SJSA1 (cell line): ENCODE data around the gene TUBB4B. TPM values are rescaled to one million over a fixed set of nuclear protein-coding genes. Genes with fewer than 3 reads are reported as not detected.

Experiments
- DNase-seq, 2 experiments: peaks; one replicate each; pipeline ENCODE4 v3.0.0-alpha.2; 2015 to 2020; ENCODE audit warnings: low spot score in 2 of 2, low read depth in 1 of 2
- H3K27ac ChIP-seq: fragments of 250-450 bp; sonication (Bioruptor Pico); 2 replicates; pipeline ENCODE4 v1.5.1; 2020; ENCODE audit warnings: mild to moderate bottlenecking, moderate library complexity
- H3K27me3 ChIP-seq: fragments of 250-450 bp; sonication (Bioruptor Pico); replicated peaks from 2 replicates; pipeline ENCODE4 v1.5.1; 2020; ENCODE audit warnings: mild to moderate bottlenecking, moderate library complexity
- H3K36me3 ChIP-seq: fragments of 250-450 bp; sonication (Bioruptor Pico); 2 replicates; pipeline ENCODE4 v1.5.1; 2020; ENCODE audit warnings: mild to moderate bottlenecking
- H3K4me1 ChIP-seq: fragments of 250-450 bp; sonication (Bioruptor Pico); replicated peaks from 2 replicates; pipeline ENCODE4 v1.6.1; 2021; ENCODE audit warnings: mild to moderate bottlenecking
- H3K4me3 ChIP-seq: fragments of 250-450 bp; sonication (Bioruptor Pico); 2 replicates; pipeline ENCODE4 v1.5.1; 2020; ENCODE audit warnings: mild to moderate bottlenecking
- H3K9me3 ChIP-seq: fragments of 250-450 bp; sonication (Bioruptor Pico); replicated peaks from 2 replicates; pipeline ENCODE4 v1.5.1; 2020; ENCODE audit warnings: mild to moderate bottlenecking
- total RNA-seq: library from RNA; depleted of rRNA; stranded (reverse); fragments of >200 nt; shearing (Covaris generic); gene quantifications from 2 replicates; pipeline ENCODE4 v1.2.3, GENCODE V29; 2014

The TUBB4B gene
- total RNA-seq, 1 experiment from 2014 or later = 229 TPM

GRCh38 chr9:137225699-137226331 is 15.3 kb upstream of the TUBB4B start:
- Histone ChIP-seq H3K27ac (no peak overlapping the region), H3K4me3 (no peak overlapping the region), H3K27me3 (peaks cover 11% of the 10 kb centered on the region; the same call in 1 of the 2 replicates), H3K9me3 (no peaks in the 10 kb centered on the region), H3K4me1 (peaks cover 19% of the 10 kb centered on the region), H3K36me3 (peaks cover 3% of the 10 kb centered on the region; the same call in 1 of the 2 replicates)
- DNase-seq = no peak

GRCh38 chr9:137226338-137227053 is 14.6 kb upstream of the TUBB4B start:
- DNase-seq = no peak
- H3K27ac ChIP-seq = no peak overlapping the region
- peaks cover 19% of the 10 kb centered on the region for H3K4me1 ChIP-seq
- H3K9me3 ChIP-seq = no peaks in the 10 kb centered on the region
- peaks cover 3% of the 10 kb centered on the region; the same call in 1 of the 2 replicates for H3K36me3 ChIP-seq
- H3K4me3 ChIP-seq = no peak overlapping the region
- H3K27me3 ChIP-seq = peaks cover 13% of the 10 kb centered on the region; the same call in 1 of the 2 replicates

- Histone ChIP-seq H3K4me1 (peaks cover 19% of the 10 kb centered on the region), H3K27me3 (peaks cover 20% of the 10 kb centered on the region; the same call in 1 of the 2 replicates), H3K4me3 (no peak within 1 kb of the TSS), H3K9me3 (no peaks in the 10 kb centered on the region), H3K27ac (no peak within 1 kb of the TSS), H3K36me3 (peaks cover 3% of the 10 kb centered on the region; the same call in 1 of the 2 replicates)
- DNase-seq = peak; percentile 55 to 74
These were observed 13.8 kb upstream of the TUBB4B start, which contains the start of gene RNF224 for GRCh38 chr9:137227054-137227852. RNF224 (plus strand) TSS chr9:137227502; CDS start chr9:137228336, 834 bp downstream.

- Histone ChIP-seq H3K4me1 (peaks cover 14% of the 10 kb centered on the region), H3K9me3 (no peaks in the 10 kb centered on the region), H3K36me3 (peaks cover 3% of the 10 kb centered on the region; the same call in 1 of the 2 replicates), H3K4me3 (no peak overlapping the region), H3K27ac (no peak overlapping the region), H3K27me3 (peaks cover 28% of the 10 kb centered on the region)
- no peak for DNase-seq
These were observed 13.1 kb upstream of the TUBB4B start for GRCh38 chr9:137227853-137228505.

- peaks cover 12% of the 10 kb centered on the region for H3K4me1 ChIP-seq
- peaks cover 2% of the 10 kb centered on the region; the same call in 1 of the 2 replicates for H3K36me3 ChIP-seq
- peaks cover 32% of the 10 kb centered on the region for H3K27me3 ChIP-seq
- no peak for DNase-seq
- H3K27ac ChIP-seq = no peak overlapping the region
- no peaks in the 10 kb centered on the region for H3K9me3 ChIP-seq
- H3K4me3 ChIP-seq = no peak overlapping the region
These were observed 12.6 kb upstream of the TUBB4B start for GRCh38 chr9:137228506-137228967.

- no peak overlapping the region for H3K4me3 ChIP-seq
- peaks cover 35% of the 10 kb centered on the region for H3K27me3 ChIP-seq
- no peaks in the 10 kb centered on the region for H3K9me3 ChIP-seq
- peaks cover 6% of the 10 kb centered on the region for H3K4me1 ChIP-seq
- H3K36me3 ChIP-seq = no peaks in the 10 kb centered on the region
- no peak overlapping the region for H3K27ac ChIP-seq
- DNase-seq = no peak
These were observed 11.9 kb upstream of the TUBB4B start for GRCh38 chr9:137228968-137229896.

GRCh38 chr9:137229903-137230704 is 11.0 kb upstream of the TUBB4B start:
- Histone ChIP-seq H3K4me3 (no peak overlapping the region), H3K27ac (no peak overlapping the region), H3K4me1 (peaks cover 5% of the 10 kb centered on the region), H3K27me3 (peaks cover 39% of the 10 kb centered on the region), H3K36me3 (no peaks in the 10 kb centered on the region), H3K9me3 (no peaks in the 10 kb centered on the region)
- no peak for DNase-seq

GRCh38 chr9:137230705-137231371 is 10.2 kb upstream of the TUBB4B start, which contains the start of gene SLC34A3:
SLC34A3 (plus strand) TSS chr9:137230901; CDS start chr9:137231703, 802 bp downstream.
- H3K4me1 ChIP-seq = peaks cover 5% of the 10 kb centered on the region
- DNase-seq = no peak
- no peaks in the 10 kb centered on the region for H3K9me3 ChIP-seq
- H3K27me3 ChIP-seq = peaks cover 39% of the 10 kb centered on the region
- H3K27ac ChIP-seq = no peak within 1 kb of the TSS
- H3K4me3 ChIP-seq = no peak within 1 kb of the TSS
- H3K36me3 ChIP-seq = no peaks in the 10 kb centered on the region

GRCh38 chr9:137231372-137232039 is 9.6 kb upstream of the TUBB4B start:
- DNase-seq = no peak
- no peaks in the 10 kb centered on the region for H3K36me3 ChIP-seq

GRCh38 chr9:137232101-137232500 is 9.0 kb upstream of the TUBB4B start:
- Histone ChIP-seq H3K4me3 (no peak overlapping the region), H3K27me3 (peaks cover 39% of the 10 kb centered on the region), H3K36me3 (no peaks in the 10 kb centered on the region), H3K27ac (no peak overlapping the region), H3K4me1 (peaks cover 12% of the 10 kb centered on the region), H3K9me3 (no peaks in the 10 kb centered on the region)
- no peak for DNase-seq

More at GRCh38 chr9:137231372-137232039, 9.6 kb upstream of the TUBB4B start:
- peaks cover 39% of the 10 kb centered on the region for H3K27me3 ChIP-seq
- no peak overlapping the region for H3K27ac ChIP-seq
- peaks cover 8% of the 10 kb centered on the region for H3K4me1 ChIP-seq
- no peak overlapping the region for H3K4me3 ChIP-seq
- no peaks in the 10 kb centered on the region for H3K9me3 ChIP-seq

GRCh38 chr9:137232510-137232909 is 8.6 kb upstream of the TUBB4B start:
- Histone ChIP-seq H3K4me1 (peaks cover 8% of the 10 kb centered on the region), H3K36me3 (no peaks in the 10 kb centered on the region), H3K27ac (no peak overlapping the region), H3K27me3 (peaks cover 39% of the 10 kb centered on the region), H3K4me3 (no peak overlapping the region), H3K9me3 (no peaks in the 10 kb centered on the region)
- no peak for DNase-seq
